Measurements from ENCODE around the gene HMCN1.

The HMCN1 gene

DNA sequence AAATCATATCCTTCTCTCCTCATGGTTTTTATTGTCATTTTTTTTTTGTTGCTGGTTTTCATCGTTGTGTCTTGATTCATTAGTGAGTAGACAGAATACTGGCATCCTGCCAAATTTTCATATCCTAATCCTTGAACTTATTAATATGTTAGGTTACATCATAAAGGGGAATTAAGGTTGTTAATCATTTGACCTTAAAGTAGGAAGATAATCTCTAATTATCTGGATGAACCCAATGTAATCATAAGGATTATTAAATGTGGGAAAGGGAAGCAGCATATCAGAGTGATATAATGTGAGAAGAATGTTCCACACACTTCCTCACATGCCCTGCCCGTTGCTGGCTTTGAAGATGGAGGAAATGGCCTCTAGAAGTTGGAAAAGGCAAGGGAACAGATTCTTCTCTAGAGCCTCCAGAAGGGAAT lies 299.7 kb downstream of the HMCN1 start:
- Histone ChIP-seq H3F3A (ENCODE audit: control insufficient read depth, insufficient read depth) (no peaks in the 10 kb centered on the region), H3K9me2 (replicated peaks; ENCODE audit: control insufficient read depth, low read length) (no peaks in the 10 kb centered on the region), H3K36me3 (ENCODE audit: control insufficient read depth, low read length) (no peaks in the 10 kb centered on the region), H3K27ac (ENCODE audit: low read depth, low read length) (no peak overlapping the region), H4K20me1 (ENCODE audit: control insufficient read depth, insufficient read depth, low read depth, low read length) (no peaks in the 10 kb centered on the region), H3K9me3 (ENCODE audit: control insufficient read depth, insufficient read depth, low read length) (no peaks in the 10 kb centered on the region), H3K27me3 (ENCODE audit: control insufficient read depth, low read length) (no peaks in the 10 kb centered on the region), H3K4me2 (ENCODE audit: low read length) (no peak overlapping the region), H3K4me1 (ENCODE audit: control insufficient read depth, low read length) (no peaks in the 10 kb centered on the region), H3K4me3 (ENCODE audit: low read length) (no peak overlapping the region), H3K79me2 (ENCODE audit: control insufficient read depth, low read length) (no peaks in the 10 kb centered on the region)
- no peak for TF ChIP-seq EZH2phosphoT487 (IDR thresholded peaks at IDR 0.05; ENCODE audit: borderline replicate concordance, low read length)
- TF ChIP-seq, protein P1, sequence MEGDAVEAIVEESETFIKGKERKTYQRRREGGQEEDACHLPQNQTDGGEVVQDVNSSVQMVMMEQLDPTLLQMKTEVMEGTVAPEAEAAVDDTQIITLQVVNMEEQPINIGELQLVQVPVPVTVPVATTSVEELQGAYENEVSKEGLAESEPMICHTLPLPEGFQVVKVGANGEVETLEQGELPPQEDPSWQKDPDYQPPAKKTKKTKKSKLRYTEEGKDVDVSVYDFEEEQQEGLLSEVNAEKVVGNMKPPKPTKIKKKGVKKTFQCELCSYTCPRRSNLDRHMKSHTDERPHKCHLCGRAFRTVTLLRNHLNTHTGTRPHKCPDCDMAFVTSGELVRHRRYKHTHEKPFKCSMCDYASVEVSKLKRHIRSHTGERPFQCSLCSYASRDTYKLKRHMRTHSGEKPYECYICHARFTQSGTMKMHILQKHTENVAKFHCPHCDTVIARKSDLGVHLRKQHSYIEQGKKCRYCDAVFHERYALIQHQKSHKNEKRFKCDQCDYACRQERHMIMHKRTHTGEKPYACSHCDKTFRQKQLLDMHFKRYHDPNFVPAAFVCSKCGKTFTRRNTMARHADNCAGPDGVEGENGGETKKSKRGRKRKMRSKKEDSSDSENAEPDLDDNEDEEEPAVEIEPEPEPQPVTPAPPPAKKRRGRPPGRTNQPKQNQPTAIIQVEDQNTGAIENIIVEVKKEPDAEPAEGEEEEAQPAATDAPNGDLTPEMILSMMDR (IDR thresholded peaks at IDR 0.05; ENCODE audit: low read depth, low read length, poor library complexity, severe bottlenecking): no peak

DNA sequence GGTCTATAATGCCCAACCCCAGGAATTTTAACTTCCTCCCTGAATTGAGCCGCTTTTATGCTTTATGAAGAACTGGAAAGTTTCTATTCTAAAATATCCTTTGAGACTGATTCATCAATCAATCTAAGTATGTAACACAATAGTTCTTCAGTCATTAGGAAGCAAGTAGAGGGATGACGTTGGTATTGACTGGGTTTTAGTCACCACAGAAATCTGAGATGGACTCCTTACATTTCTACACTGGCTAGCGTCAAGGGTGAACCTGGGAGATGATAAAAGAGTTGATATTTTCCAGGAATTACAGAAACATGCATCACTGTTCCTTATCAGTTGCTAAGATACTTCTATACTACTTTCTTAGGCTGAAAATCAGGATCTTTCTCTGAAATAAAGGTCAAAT lies 308.0 kb downstream of the HMCN1 start:
- Histone ChIP-seq H3K4me1 (ENCODE audit: control insufficient read depth, low read length) (no peaks in the 10 kb centered on the region), H3K4me3 (ENCODE audit: low read length) (no peak overlapping the region), H3K27me3 (ENCODE audit: control insufficient read depth, low read length) (no peaks in the 10 kb centered on the region), H3K9me3 (ENCODE audit: control insufficient read depth, insufficient read depth, low read length) (no peaks in the 10 kb centered on the region), H3K4me2 (ENCODE audit: low read length) (no peak overlapping the region), H3K79me2 (ENCODE audit: control insufficient read depth, low read length) (no peaks in the 10 kb centered on the region), H3K27ac (ENCODE audit: low read depth, low read length) (no peak overlapping the region), H3F3A (ENCODE audit: control insufficient read depth, insufficient read depth) (no peaks in the 10 kb centered on the region), H3K36me3 (ENCODE audit: control insufficient read depth, low read length) (no peaks in the 10 kb centered on the region), H3K9me2 (replicated peaks; ENCODE audit: control insufficient read depth, low read length) (no peaks in the 10 kb centered on the region), H4K20me1 (ENCODE audit: control insufficient read depth, insufficient read depth, low read depth, low read length) (no peaks in the 10 kb centered on the region)
- TF ChIP-seq, protein P1 (IDR thresholded peaks at IDR 0.05; ENCODE audit: low read depth, low read length, poor library complexity, severe bottlenecking): no peak
- TF ChIP-seq EZH2phosphoT487 (IDR thresholded peaks at IDR 0.05; ENCODE audit: borderline replicate concordance, low read length): no peak

DNA sequence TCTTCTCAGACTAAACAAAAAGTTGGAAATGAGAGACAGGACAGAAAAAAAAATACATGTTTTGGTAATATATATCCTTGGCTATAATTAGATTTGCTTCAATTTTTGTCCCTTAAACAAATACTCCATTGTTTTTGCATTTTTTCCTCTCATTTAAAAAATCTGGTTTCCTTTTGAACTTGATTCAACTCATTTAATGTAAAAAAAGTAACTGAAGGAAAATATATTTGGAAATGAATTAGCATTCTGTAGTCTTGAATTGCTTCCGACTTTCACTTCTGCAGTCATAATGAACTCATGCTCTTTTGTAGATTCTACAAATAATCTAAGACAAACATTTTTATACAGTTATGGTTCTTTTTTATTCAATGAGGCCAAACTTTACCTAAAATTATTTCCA lies 309.1 kb downstream of the HMCN1 start:
- TF ChIP-seq, protein P1 (IDR thresholded peaks at IDR 0.05; ENCODE audit: low read depth, low read length, poor library complexity, severe bottlenecking): no peak
- no peak for TF ChIP-seq EZH2phosphoT487 (IDR thresholded peaks at IDR 0.05; ENCODE audit: borderline replicate concordance, low read length)
- no peaks in the 10 kb centered on the region for H3K9me2 ChIP-seq (replicated peaks; ENCODE audit: control insufficient read depth, low read length)
- no peaks in the 10 kb centered on the region for H3K4me1 ChIP-seq (ENCODE audit: control insufficient read depth, low read length)
- H3K4me3 ChIP-seq (ENCODE audit: low read length): no peak overlapping the region
- H3K27me3 ChIP-seq (ENCODE audit: control insufficient read depth, low read length): no peaks in the 10 kb centered on the region
- H3K4me2 ChIP-seq (ENCODE audit: low read length): no peak overlapping the region
- H3K9me3 ChIP-seq (ENCODE audit: control insufficient read depth, insufficient read depth, low read length): no peaks in the 10 kb centered on the region
- H3K27ac ChIP-seq (ENCODE audit: low read depth, low read length): no peak overlapping the region
- no peaks in the 10 kb centered on the region for H3K36me3 ChIP-seq (ENCODE audit: control insufficient read depth, low read length)
- no peaks in the 10 kb centered on the region for H4K20me1 ChIP-seq (ENCODE audit: control insufficient read depth, insufficient read depth, low read depth, low read length)
- no peaks in the 10 kb centered on the region for H3K79me2 ChIP-seq (ENCODE audit: control insufficient read depth, low read length)
- H3F3A ChIP-seq (ENCODE audit: control insufficient read depth, insufficient read depth): no peaks in the 10 kb centered on the region

Measured in DOHH2 (cell line).